Sciatic nerve (tissue), 2 donors: ENCODE measurements around the gene RSPRY1. TPM values are rescaled to one million over a fixed set of nuclear protein-coding genes. Genes with fewer than 3 reads are reported as not detected.

Experiments
- ATAC-seq: fragments of 200-7000 bp; cut with Tn5 transposase; one replicate; pipeline ENCODE4 v1.9.1; 2020; ENCODE audit warnings: mild to moderate bottlenecking, moderate library complexity
- DNase-seq: peaks from one replicate; pipeline ENCODE4 v3.0.0-alpha.2; 2020; ENCODE audit warnings: low spot score
- intact Hi-C: fragments of 100-400 bp; cut with DNase I; formaldehyde crosslinking; loops from one replicate; pipeline ENCODE4 v1.14.2; 2022
- total RNA-seq: library from RNA; stranded (reverse); fragmentation: NEBNext Ultra II Directional; extraction: Animal tissue kit (Norgen Biotek cat#: 25700); gene quantifications from one replicate; pipeline ENCODE4 v1.2.1, GENCODE V29; 2021
- donor health status: DM: no; HTN: no; CAD: no.
- donor health status: DM: no; HTN: no; CAD: no.

RSPRY1 gene
- total RNA-seq, result 26.3 TPM

DNA sequence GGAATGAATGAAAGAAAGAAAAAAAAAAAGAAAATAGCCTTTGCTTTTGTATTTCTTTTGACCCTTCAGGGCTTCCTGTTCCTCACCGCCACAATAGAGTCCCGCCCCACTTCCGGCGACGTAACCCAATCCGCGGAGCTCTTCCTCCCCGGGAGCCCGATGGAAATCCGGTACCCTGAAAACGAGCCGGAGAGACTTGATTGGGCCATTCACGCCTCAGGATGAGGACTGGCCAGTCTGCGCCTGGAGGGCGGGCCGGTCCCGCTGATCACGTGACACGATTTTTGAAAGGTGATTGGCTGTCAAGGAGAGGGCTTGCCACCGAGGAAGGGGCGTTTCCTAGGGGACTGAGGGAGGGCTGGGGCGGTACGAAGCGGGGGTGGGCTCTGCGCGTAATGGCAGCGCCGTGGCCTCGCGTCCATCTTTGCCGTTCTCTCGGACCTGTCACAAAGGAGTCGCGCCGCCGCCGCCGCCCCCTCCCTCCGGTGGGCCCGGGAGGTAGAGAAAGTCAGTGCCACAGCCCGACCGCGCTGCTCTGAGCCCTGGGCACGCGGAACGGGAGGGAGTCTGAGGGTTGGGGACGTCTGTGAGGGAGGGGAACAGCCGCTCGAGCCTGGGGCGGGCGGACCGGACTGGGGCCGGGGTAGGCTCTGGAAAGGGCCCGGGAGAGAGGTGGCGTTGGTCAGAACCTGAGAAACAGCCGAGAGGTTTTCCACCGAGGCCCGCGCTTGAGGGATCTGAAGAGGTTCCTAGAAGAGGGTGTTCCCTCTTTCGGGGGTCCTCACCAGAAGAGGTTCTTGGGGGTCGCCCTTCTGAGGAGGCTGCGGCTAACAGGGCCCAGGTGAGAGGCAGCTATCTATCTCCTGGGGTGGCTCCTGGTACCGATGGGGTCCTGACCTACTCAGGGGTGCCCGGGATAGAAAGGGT, at the start of gene RSPRY1, which contains the start of gene PSME3IP1:
Gene RSPRY1 (plus strand): TSS at position 385 of the 927 bp plus-strand sequence. CDS start 18,330 bp downstream, outside the sequence.
Gene PSME3IP1 (minus strand): TSS at position 95 of the 927 bp plus-strand sequence. CDS start 12,185 bp downstream, outside the sequence.
- intact Hi-C loops, result no loop called here
- ATAC-seq, result peak; percentile 99
- peak; percentile 98 for DNase-seq

DNA sequence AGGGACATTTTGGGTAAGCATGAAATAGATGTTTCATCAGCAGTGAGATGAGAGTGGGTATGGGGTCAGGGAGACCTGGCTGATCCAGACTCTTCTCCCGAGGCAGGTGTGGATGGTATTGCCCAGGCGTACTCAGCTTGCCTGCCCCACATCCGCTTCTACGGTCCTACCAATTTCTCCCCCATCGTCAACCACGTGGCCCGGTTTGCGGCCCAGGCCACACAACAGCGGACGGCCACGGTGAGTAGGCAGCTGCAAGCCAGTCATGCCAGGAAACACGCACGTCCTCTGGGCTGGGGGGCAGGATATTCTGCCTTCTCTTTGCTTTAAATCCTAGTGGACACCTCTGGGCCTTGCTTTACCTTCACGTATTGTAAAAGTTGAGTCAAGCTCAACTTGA, 49.1 kb upstream of the RSPRY1 start:
- ATAC-seq, result no peak
- DNase-seq, result no peak
- intact Hi-C loops, result no loop called here

DNA sequence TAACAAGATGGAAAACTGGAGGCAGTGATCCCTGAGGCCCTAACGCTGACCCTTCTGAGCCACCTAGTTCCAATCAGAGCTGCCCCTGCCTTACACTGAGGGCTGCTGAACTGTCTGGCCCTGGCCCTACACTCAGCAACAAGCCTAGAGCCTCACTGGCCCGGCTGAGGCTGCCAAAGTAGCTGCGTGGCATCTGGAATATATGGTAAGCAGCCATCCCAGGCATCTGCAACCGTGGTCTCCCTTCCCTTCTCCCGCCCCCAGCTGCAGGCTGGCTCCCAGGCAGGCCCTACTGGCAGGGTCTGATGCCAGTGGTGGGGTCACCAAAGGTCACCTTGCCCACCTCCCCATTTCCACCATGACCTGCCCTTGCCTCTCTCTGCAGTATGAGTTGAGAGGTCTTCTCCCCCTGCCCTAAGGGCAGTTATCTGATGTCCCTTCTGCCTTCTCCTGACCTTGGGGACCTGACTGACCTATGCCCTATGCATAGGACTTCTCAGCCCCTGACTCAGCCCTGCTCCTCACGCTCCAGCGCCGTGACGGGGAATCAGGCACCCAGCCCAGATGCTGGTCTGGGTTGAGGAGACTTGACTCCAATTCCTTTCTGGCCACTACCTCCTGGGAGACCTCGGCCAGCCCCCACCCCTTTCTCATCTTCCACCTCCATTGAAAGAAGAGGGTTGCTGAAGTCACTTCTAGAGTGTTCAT, 48.4 kb upstream of the RSPRY1 start:
- DNase-seq (no peak), ATAC-seq (no peak)
- intact Hi-C loops, result no loop called here

DNA sequence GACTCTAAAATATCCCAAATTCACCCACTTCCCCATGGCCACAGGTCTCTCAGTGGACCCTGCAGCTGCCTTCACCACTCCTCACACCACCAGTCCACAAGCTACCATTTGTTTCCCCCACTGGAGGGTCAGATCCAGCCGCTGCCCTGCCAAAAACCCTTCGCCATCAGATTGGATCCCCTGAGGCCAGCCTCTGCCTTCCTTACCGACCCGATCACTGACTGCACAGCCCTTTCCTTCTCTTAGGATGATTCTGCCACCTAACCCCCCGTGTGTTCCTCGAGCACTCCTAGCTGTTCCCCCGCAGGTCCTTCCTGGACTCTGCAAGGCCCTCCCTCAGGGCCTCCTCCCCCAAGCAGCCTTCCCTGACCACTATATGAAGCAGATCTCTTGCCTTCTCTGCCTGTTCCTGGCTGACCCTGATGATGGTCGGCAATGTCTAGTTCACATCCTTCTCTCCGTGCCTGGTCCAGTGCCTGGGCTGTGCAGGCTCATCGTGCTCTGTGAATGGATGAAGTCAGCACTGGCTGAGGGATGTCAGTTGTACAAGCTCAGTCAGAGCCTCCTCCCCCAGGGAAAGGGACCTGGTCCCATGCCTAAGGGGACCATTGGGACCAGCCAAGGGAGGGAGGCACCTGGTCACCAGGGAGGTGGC, 47.7 kb upstream of the RSPRY1 start:
- no peak for ATAC-seq
- peak; percentile 44 for DNase-seq
- intact Hi-C loops, result no loop called here

- peak; percentile 47 for DNase-seq
- intact Hi-C loops, result no loop called here
- no peak for ATAC-seq
These were observed 45.0 kb upstream of the RSPRY1 start for GRCh38 chr16:57140931-57141668.

- DNase-seq (peak; percentile 47), ATAC-seq (no peak)
- intact Hi-C loops, result no loop called here
These were observed 44.1 kb upstream of the RSPRY1 start for GRCh38 chr16:57141822-57142631.

DNA sequence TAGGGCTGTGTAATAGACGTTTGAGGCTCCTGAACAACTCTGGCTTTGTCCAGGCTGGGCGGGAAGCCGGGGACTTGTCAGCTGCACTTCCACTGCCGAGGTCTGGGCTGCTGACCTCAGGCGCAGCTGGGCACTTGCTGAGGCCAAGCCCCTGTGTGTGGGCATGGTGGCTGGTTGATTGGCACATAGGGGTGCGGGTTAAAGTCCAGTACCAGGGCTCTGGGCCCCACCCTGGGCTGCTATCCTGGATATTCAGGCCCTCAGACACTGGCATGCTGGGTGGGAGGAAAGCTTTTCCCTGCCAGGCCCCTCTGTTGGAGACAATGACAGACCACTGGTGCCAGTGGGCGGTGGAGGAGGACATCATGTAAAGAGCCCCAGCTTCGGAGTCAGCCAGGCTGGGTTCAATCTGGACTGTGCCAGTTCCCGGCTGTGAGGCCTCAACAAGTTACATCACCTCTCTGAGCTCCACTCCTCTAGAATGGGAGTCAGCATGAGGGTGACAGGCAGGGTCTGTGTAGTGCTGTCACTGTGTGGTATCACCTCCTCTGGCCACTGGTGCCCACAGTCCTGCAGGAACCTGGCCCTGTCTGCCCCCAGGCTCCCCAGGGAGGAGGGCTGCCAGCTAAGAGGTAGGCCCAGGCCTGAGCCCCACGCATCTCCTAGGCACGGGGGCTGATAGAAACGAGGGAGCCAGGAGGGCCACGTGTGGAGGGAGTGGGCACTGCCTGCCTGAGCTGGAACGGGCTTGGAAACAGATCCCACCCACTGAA, 42.8 kb upstream of the RSPRY1 start:
- intact Hi-C loops, result no loop called here
- ATAC-seq (peak; percentile 38), DNase-seq (peak; percentile 70)

- intact Hi-C loops, result no loop called here
- ATAC-seq, result no peak
- DNase-seq, result peak; percentile 30
These were observed 42.1 kb upstream of the RSPRY1 start for GRCh38 chr16:57144027-57144426.

DNA sequence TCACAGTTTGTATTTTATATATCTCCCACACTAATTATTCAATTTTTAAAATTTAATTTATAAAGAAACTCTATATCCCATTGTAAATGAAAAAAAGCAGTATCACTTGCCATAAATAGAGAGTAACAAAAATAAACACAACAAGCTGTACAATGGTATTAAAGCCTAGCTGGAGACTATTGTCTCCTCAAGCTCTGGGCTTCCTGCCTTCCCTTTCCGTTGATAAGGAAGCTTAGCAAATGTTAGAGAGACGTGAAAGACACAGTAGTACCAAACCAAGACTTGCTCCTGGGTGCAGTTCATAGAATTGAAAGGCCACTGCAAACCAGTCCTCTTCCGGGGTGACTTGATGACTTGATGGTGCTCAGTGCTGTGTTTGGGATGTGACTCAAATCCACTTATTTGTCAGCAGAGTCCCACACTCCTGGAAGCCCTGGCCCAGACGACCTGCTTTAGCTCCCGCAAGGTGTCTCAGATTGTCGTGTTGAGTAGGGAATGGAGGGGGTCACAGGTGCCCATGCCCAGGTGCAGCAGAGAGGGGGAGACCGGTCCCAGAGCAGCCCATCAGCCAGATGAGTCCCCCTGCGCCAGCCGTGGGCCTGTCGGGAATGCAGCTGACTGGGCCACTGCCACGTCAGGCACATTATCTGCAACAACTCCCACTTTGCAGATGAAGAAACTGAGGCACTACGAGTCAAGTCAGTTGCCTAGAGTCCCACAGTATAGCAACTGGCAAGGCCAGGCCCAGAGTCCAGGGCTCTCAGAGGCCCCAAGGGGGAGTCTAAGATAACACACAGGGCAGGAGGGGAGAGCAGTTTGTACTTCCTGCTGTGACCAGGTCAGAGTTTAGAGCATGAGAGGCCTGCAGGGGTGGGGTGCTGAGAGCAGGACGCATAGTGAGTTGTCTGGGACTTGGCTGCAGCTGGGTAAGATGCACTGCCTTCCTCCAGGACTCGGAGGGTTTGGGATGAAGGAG, 40.8 kb upstream of the RSPRY1 start:
- peak; percentile 33 for DNase-seq
- intact Hi-C loops, result no loop called here
- ATAC-seq, result no peak

- peak; percentile 58 for DNase-seq
- ATAC-seq, result no peak
- intact Hi-C loops, result no loop called here
These were observed 40.0 kb upstream of the RSPRY1 start for GRCh38 chr16:57146040-57146647.

- DNase-seq (no peak), ATAC-seq (no peak)
- intact Hi-C loops, result no loop called here
These were observed 39.4 kb upstream of the RSPRY1 start for GRCh38 chr16:57146735-57147134.

GRCh38 chr16:57147381-57148221, 38.5 kb upstream of the RSPRY1 start:
- intact Hi-C loops, result no loop called here
- peak; percentile 61 for ATAC-seq
- DNase-seq, result no peak

DNA sequence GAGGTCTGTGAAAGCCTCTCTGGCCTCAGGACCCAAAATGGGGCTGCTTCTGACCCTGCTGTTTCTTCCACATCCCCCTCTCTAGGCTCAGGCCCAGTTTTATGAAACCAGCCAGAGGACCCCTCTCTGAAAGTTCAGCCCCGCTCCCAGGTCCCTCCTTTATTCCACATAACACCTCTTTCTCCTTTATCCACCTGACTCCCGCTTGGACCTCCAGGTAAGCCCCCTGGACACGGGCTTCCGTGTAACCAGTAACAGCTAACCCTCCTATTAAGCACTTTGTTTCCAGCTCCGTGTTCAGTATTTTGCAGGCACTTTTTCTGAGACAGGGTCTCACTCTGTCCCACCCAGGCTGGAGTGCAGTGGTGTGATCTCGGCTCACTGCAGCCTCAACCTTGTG, 37.6 kb upstream of the RSPRY1 start:
- DNase-seq, result peak; percentile 45
- intact Hi-C loops, result no loop called here
- no peak for ATAC-seq

DNA sequence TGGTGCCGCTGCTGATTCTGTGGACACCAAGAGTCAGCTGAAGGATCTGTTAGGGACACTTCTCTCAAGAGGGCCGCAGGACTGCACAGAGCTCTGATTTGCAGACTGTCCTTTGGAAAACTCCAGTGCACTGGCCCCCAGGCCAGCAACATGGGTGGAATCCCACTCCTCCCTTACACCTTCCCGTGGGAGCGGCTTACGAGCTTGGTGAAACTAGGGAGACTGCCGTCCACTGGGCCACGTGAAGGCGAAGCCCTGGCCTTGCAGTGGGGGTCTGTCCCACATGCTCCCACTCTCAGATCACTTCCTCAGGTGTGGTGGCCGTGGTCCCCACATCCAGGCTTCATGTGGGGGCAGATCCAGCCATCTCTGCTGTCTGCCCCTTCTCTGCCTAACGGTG, 36.7 kb upstream of the RSPRY1 start:
- ATAC-seq (no peak), DNase-seq (peak; percentile 46)
- intact Hi-C loops, result no loop called here
